Memory B cell (primary cell): Measurements from ENCODE around the gene NHSL2.

Source experiments
- ATAC-seq: fragments of 150-1000 bp; cut with Tn5 transposase; 2 replicates; pipeline ENCODE4 v1.10.0; 2021; ENCODE audit warnings: low read depth, mild to moderate bottlenecking, moderate library complexity
- DNase-seq, 2 donors: peaks; one replicate each; pipeline ENCODE4 v3.0.0; 2022; ENCODE audit warnings: low spot score in 2 of 2
- H3K27ac Mint-ChIP-seq: one replicate; pipeline ENCODE4 v1.8.0; 2022; ENCODE audit warnings: mild to moderate bottlenecking, moderate library complexity, mixed read lengths
- H3K27me3 Mint-ChIP-seq: one replicate; pipeline ENCODE4 v1.8.0; 2022; ENCODE audit warnings: mixed read lengths
- H3K36me3 Mint-ChIP-seq: one replicate; pipeline ENCODE4 v1.8.0; 2022; ENCODE audit warnings: mild to moderate bottlenecking, mixed read lengths
- H3K4me1 Mint-ChIP-seq: one replicate; pipeline ENCODE4 v1.8.0; 2022; ENCODE audit warnings: mixed read lengths
- H3K4me3 Mint-ChIP-seq: one replicate; pipeline ENCODE4 v1.8.0; 2022; ENCODE audit warnings: mild to moderate bottlenecking, moderate library complexity, mixed read lengths
- H3K9me3 Mint-ChIP-seq: one replicate; pipeline ENCODE4 v1.8.0; 2022; ENCODE audit warnings: mixed read lengths

NHSL2 gene

GRCh38 chrX:72003811-72004750 lies 93.4 kb downstream of the NHSL2 start:
- Mint-ChIP-seq H3K4me1 (peaks cover under 1% of the 10 kb centered on the region), H3K27me3 (peaks cover 8% of the 10 kb centered on the region), H3K27ac (no peak overlapping the region), H3K9me3 (no peaks in the 10 kb centered on the region), H3K36me3 (no peaks in the 10 kb centered on the region), H3K4me3 (no peak overlapping the region)
- ATAC-seq (no peak), DNase-seq (no peak)

- no peaks in the 10 kb centered on the region for H3K4me1 Mint-ChIP-seq
- no peak for ATAC-seq
- peaks cover 8% of the 10 kb centered on the region for H3K27me3 Mint-ChIP-seq
- H3K36me3 Mint-ChIP-seq: no peaks in the 10 kb centered on the region
- H3K9me3 Mint-ChIP-seq: no peaks in the 10 kb centered on the region
- H3K4me3 Mint-ChIP-seq: no peak overlapping the region
- H3K27ac Mint-ChIP-seq: no peak overlapping the region
- DNase-seq: no peak
Measured at GRCh38 chrX:72005046-72005445, 94.4 kb downstream of the NHSL2 start.

DNA sequence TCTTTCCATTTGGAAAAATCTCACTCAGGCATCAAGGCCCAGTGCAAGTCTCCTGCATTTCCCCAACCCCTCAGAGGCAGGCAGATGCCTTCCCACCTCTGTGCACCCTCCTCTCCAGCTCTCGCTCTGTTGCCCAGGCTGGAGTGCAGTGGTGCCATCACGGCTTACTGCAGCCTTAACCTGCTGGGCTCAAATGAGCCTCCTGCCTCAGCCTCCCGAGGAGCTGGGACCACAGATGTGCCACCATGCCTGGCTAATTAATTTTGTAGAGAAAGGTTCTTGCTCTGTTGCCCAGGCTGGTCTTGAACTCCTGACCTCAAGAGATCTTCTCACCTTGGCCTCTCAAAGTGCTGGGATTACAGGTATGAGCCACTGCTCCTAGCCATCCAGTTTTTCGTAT lies 95.8 kb downstream of the NHSL2 start:
- H3K27ac Mint-ChIP-seq: no peak overlapping the region
- ATAC-seq (no peak), DNase-seq (no peak)
- no peak overlapping the region for H3K4me3 Mint-ChIP-seq
- peaks cover 8% of the 10 kb centered on the region for H3K27me3 Mint-ChIP-seq
- no peaks in the 10 kb centered on the region for H3K9me3 Mint-ChIP-seq
- no peaks in the 10 kb centered on the region for H3K36me3 Mint-ChIP-seq
- no peaks in the 10 kb centered on the region for H3K4me1 Mint-ChIP-seq

GRCh38 chrX:72009731-72010130 lies 99.1 kb downstream of the NHSL2 start:
- H3K27me3 Mint-ChIP-seq: peaks cover 4% of the 10 kb centered on the region
- H3K4me1 Mint-ChIP-seq: no peaks in the 10 kb centered on the region
- no peaks in the 10 kb centered on the region for H3K9me3 Mint-ChIP-seq
- DNase-seq (no peak), ATAC-seq (no peak)
- no peaks in the 10 kb centered on the region for H3K36me3 Mint-ChIP-seq
- H3K27ac Mint-ChIP-seq: no peak overlapping the region
- no peak overlapping the region for H3K4me3 Mint-ChIP-seq

DNA sequence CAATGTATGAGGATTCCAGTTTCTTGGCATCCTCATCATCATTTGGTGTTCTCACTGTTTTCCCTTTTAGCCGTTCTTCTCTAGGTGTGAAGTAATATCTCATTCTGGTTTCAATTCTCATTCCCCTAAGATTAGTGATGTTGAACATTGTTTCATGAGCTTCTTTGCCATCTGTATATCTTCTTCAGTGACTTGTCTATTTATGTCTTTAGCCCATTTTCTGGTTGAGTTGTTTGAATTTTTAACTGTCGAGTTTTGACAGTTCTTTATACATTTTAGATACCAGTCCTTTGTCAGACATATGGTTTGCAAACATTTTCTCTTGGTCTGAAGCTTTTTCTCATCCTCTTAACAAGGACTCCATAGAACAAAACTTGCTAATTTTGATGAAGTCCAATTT lies 101.1 kb downstream of the NHSL2 start:
- Mint-ChIP-seq H3K36me3 (no peaks in the 10 kb centered on the region), H3K9me3 (no peaks in the 10 kb centered on the region), H3K27me3 (peaks cover 4% of the 10 kb centered on the region), H3K4me3 (no peak overlapping the region), H3K4me1 (no peaks in the 10 kb centered on the region), H3K27ac (no peak overlapping the region)
- ATAC-seq (no peak), DNase-seq (no peak)

DNA sequence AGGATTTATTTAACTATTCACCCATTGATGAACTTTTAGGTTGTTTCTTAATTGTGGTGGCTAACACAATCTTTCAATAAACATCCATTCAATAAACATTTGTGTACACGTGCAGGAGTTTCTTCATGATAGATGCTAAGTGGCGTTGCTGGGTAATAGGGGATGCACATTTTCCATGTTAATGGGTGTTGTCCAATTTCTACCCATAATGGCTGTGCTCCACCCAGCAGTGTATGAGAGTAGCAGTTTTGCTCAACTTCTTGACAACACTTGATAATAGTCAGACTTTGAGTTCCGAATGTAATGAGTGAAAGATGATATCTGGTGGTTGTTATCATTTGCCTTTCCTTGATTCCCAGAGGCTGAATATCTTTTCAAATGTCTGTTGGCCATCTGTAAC lies 104.7 kb downstream of the NHSL2 start:
- no peak for ATAC-seq
- peaks cover 2% of the 10 kb centered on the region for H3K27me3 Mint-ChIP-seq

DNA sequence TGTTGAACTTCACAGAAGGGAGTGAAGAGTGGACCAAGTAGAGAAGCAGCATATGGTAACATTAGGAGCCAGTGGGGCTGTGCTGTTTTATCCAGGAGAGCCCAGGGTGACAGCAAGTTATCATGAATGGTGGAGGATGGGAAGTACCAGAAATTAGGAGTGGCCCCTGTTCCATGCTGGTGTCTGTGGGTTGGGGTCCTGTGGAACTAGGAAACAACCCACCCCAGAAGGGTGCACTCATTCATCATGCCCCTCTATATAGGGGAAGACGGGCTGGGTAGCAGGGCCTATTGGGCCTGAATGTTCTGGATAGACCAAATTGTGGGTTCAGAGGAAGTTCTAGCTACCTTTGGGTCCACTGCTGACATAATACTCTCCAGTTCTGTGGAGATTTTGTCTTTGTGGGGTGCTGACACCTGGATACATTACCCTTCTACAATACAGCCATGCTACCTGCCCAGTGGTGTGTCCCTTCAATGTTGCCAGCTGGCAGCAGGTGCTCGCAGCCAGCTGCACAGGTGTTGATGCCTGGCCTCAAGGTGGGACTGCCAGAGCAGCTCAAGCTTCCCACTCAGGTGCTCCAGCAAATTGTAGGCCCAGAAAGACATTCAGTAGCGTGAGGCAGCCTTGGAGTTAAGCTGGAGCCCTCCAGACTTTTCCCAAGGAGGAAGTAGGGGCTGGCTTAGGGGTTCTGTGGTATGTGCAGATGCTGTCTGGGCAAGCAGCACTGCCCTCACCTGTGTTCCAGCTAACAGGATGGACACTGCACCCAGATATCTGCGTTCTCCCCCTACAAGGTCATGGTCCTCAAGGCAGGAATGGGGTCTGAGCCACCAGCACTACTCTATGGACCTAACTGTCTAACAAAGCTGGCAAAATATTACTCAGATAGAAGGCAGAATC lies 106.5 kb downstream of the NHSL2 start:
- Mint-ChIP-seq H3K4me1 (peaks cover 6% of the 10 kb centered on the region), H3K27ac (no peak overlapping the region), H3K36me3 (no peaks in the 10 kb centered on the region), H3K4me3 (no peak overlapping the region), H3K27me3 (peaks cover 2% of the 10 kb centered on the region), H3K9me3 (no peaks in the 10 kb centered on the region)
- ATAC-seq: no peak
- DNase-seq: no peak

More for the DNA sequence above, 104.7 kb downstream of the NHSL2 start:
- Mint-ChIP-seq H3K9me3 (no peaks in the 10 kb centered on the region), H3K36me3 (no peaks in the 10 kb centered on the region), H3K27ac (no peak overlapping the region), H3K4me3 (no peak overlapping the region), H3K4me1 (no peaks in the 10 kb centered on the region)
- no peak for DNase-seq

DNA sequence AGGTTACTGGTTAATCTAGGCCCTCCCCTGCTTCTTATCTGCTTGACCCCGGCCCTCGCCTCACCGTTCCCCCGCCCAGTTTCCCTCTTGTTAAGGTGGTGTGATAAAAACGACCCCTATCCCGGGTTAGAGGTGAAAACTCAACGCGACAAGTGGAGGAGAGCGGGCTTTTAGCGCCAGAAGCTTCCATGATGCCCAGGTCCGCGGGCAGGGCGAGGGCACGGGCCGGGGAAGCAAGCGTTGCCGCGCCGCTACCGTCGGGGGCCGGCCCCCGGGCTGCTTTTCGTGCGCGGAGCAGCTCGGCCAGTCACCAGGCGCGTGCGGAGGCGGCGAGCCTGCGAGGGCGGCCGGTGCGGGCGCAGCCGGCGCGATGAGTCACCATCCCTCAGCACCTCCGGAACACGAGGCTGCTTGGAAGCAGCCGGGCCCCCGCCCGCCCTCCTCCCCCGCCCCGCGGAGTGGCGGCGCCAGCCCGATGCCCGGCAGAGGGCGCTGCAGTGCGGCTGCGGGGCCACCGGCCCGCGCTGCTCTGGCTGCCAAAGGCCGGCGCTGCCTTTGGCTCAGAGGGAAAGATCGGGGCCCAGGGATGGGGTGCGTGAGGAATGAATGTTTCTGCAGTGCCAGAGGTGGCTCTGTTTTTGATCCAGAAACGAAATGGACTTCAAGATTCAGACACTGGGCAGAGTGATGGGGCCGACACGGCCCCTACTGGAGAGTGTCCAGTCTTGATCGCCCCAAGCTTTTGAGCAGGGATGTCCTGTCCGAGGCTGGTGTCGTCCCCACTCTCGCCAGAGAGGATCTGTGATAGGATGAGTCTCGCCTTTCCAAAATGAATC lies 107.8 kb downstream of the NHSL2 start:
- peak overlapping the region; percentile 8 for H3K4me3 Mint-ChIP-seq
- no peaks in the 10 kb centered on the region for H3K9me3 Mint-ChIP-seq
- H3K36me3 Mint-ChIP-seq: no peaks in the 10 kb centered on the region
- no peak overlapping the region for H3K27ac Mint-ChIP-seq
- DNase-seq (peak; percentile 69 to 77), ATAC-seq (peak; percentile 76)
- H3K27me3 Mint-ChIP-seq: peaks cover 2% of the 10 kb centered on the region
- peaks cover 6% of the 10 kb centered on the region for H3K4me1 Mint-ChIP-seq

- peaks cover 6% of the 10 kb centered on the region for H3K4me1 Mint-ChIP-seq
- no peak overlapping the region for H3K27ac Mint-ChIP-seq
- H3K4me3 Mint-ChIP-seq: no peak overlapping the region
- no peaks in the 10 kb centered on the region for H3K9me3 Mint-ChIP-seq
- ATAC-seq (no peak), DNase-seq (no peak)
- H3K36me3 Mint-ChIP-seq: no peaks in the 10 kb centered on the region
- peaks cover 4% of the 10 kb centered on the region for H3K27me3 Mint-ChIP-seq
Measured at GRCh38 chrX:72019487-72019886, 108.8 kb downstream of the NHSL2 start.

DNA sequence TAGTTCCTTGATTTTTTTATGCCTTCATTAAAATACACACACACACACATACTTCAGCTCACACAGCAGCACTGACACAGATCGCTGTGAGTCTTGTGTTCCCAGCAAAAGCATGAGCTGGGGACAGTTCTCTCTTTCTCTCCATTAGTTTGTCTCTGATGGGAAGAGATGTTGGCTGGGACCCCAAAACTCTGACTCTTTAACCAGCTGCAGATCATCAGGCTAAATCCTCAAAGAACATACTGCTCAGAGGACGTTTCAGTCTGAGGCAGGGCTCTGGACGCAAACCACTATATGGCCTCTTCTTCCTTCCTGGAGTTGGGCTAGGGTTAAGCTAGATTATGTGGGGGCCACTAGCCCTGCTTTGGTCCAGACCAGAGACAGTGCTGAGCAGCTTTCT lies 109.6 kb downstream of the NHSL2 start:
- H3K4me3 Mint-ChIP-seq: no peak overlapping the region
- no peaks in the 10 kb centered on the region for H3K36me3 Mint-ChIP-seq
- H3K4me1 Mint-ChIP-seq: peaks cover 6% of the 10 kb centered on the region
- no peak for ATAC-seq
- peak overlapping the region; percentile 76 for H3K27ac Mint-ChIP-seq
- no peaks in the 10 kb centered on the region for H3K9me3 Mint-ChIP-seq
- H3K27me3 Mint-ChIP-seq: peaks cover 4% of the 10 kb centered on the region
- no peak for DNase-seq

DNA sequence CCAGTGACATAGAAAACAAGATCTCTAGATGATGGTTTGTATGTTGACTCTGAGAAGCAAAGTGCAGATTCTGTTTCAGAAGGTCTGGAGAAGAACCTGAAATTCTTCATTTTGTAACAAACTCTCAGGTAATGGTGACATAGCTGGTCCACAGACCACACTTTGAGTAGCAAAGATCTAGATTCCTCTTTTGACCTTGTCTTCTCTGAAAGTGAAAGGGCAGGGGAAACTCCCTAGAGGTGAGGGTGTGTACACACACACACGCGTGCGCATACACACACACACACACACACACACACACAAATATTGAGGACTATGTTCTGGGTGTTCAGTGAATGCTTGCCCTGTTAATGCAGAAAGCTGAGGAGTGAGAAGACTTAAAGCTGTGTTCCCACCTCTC lies 110.1 kb downstream of the NHSL2 start:
- Mint-ChIP-seq H3K36me3 (no peaks in the 10 kb centered on the region), H3K27ac (peak overlapping the region; percentile 76), H3K4me1 (peaks cover 6% of the 10 kb centered on the region), H3K9me3 (no peaks in the 10 kb centered on the region), H3K27me3 (peaks cover 4% of the 10 kb centered on the region), H3K4me3 (no peak overlapping the region)
- DNase-seq: peak in 1 of 2 donors; percentile 22
- ATAC-seq: peak; percentile 79

DNA sequence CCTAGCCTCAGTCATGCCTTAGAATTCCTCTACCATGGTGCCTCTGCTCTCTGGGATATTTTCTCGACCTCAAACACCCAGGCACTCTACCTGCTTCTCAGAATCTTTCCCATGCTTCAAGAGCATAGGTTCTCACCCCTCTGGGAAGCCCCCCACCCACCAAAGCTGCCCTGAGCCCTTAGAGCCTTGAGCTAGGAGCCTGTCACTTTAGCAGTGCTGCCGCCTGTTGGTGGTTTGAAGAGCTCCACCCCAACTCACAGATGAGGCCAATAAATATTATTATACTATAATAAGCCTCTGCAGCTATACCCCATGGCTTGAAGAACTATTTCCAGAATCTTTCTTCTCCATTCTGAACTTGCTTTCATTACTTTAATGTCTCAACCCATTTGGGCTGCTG lies 111.3 kb downstream of the NHSL2 start:
- no peaks in the 10 kb centered on the region for H3K9me3 Mint-ChIP-seq
- H3K27ac Mint-ChIP-seq: no peak overlapping the region
- DNase-seq (no peak), ATAC-seq (no peak)
- H3K4me3 Mint-ChIP-seq: no peak overlapping the region
- H3K36me3 Mint-ChIP-seq: no peaks in the 10 kb centered on the region
- peaks cover 6% of the 10 kb centered on the region for H3K4me1 Mint-ChIP-seq
- H3K27me3 Mint-ChIP-seq: peaks cover 4% of the 10 kb centered on the region

DNA sequence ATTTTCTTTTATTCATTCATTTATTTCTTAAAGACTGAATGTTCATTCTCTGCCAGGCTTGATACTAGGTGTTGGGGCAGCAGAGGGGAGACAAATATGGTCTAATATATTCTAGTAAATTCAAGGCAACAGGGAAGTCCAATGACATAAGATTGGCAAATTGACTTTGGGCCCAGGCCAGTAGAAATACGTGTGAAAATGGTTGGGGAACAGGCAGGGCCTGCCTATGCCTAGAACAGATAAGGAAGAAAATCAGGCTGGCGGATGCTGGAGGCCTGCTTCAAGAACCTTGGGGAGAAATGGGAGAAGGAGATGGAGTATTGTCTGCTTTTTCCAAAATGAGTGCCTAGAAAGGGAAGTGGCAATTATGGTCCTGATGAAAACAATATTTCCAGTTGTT lies 112.4 kb downstream of the NHSL2 start:
- no peak for DNase-seq
- Mint-ChIP-seq H3K9me3 (no peaks in the 10 kb centered on the region), H3K27ac (no peak overlapping the region), H3K4me1 (peaks cover 6% of the 10 kb centered on the region), H3K4me3 (no peak overlapping the region), H3K27me3 (peaks cover 2% of the 10 kb centered on the region), H3K36me3 (no peaks in the 10 kb centered on the region)
- no peak for ATAC-seq
